Measurements from ENCODE around the gene TIAM2.

The TIAM2 gene

DNA sequence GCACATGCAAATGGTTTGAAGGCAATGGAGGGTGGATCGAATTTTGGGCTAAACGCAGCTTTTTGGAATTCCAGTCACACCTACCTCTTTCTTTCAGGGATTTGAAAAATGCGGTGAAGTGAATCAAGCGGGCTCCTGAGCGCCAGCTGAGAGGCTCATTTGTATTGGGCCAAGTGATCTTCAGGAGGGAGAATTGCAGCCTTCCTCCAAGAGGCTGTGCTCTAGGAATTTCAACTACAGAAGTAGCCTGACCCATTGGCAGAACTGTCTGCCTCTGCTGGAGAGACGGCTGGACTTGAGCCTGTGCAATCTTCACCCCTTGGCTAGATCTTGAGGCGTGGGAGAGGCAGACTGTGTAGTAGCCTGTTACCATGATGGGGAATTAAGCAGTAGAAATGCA, 5.7 kb upstream of the TIAM2 start:
- TF ChIP-seq, protein P1, sequence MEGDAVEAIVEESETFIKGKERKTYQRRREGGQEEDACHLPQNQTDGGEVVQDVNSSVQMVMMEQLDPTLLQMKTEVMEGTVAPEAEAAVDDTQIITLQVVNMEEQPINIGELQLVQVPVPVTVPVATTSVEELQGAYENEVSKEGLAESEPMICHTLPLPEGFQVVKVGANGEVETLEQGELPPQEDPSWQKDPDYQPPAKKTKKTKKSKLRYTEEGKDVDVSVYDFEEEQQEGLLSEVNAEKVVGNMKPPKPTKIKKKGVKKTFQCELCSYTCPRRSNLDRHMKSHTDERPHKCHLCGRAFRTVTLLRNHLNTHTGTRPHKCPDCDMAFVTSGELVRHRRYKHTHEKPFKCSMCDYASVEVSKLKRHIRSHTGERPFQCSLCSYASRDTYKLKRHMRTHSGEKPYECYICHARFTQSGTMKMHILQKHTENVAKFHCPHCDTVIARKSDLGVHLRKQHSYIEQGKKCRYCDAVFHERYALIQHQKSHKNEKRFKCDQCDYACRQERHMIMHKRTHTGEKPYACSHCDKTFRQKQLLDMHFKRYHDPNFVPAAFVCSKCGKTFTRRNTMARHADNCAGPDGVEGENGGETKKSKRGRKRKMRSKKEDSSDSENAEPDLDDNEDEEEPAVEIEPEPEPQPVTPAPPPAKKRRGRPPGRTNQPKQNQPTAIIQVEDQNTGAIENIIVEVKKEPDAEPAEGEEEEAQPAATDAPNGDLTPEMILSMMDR (IDR thresholded peaks at IDR 0.05; ENCODE audit: low read depth, low read length): no peak
- in situ Hi-C loops (cut with HindIII; ENCODE audit: low sequenced_read_pairs): no loop called here
- DNase-seq (ENCODE audit: low read depth, low spot score): no peak
- H3K4me3 ChIP-seq (ENCODE audit: low read depth, low read length): no peak overlapping the region

DNA sequence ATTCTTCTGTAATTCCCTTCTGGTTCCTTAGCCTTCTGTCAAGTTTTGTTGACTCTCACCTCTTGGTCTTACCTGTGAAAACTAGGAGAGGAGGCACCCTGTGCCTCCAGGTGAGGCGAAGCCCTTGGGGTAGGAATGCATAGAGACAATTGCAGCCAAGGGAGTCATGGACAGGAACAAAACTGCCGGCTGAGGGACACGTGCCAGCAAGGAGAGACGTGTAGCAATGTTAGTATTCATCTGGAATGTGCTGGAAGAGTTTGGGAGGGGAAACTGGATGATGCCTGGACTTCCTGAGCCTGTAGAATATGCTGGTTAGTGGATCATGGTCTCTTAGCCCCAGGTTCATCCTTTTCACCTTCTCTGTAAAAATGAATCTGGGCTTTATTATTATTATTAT, 3.9 kb upstream of the TIAM2 start:
- TF ChIP-seq, protein P1 (IDR thresholded peaks at IDR 0.05; ENCODE audit: low read depth, low read length): no peak
- DNase-seq (ENCODE audit: low read depth, low spot score): no peak
- in situ Hi-C loops (cut with HindIII; ENCODE audit: low sequenced_read_pairs): no loop called here
- no peak overlapping the region for H3K4me3 ChIP-seq (ENCODE audit: low read depth, low read length)

DNA sequence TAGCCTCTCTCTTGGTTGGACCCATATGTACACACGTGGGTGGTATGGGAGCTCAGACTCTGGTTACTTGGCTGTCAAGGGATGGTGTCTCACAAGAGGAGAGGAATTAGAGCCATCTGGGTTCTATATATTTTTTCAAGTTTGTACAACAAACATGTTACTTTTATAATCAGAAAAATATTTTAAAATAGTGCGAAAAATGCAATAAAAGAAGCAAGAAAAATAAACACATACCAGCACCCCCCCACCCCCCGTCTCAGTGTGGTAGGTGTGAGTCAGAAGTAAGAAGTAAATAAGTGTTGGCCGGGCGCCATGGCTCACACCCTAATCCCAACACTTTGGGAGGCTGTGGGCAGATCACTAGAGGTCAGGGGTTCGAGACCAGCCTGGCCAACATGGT, 2.1 kb upstream of the TIAM2 start:
- no peak overlapping the region for H3K4me3 ChIP-seq (ENCODE audit: low read depth, low read length)
- in situ Hi-C loops (cut with HindIII; ENCODE audit: low sequenced_read_pairs): no loop called here
- no peak for DNase-seq (ENCODE audit: low read depth, low spot score)
- TF ChIP-seq, protein P1 (IDR thresholded peaks at IDR 0.05; ENCODE audit: low read depth, low read length): no peak

DNA sequence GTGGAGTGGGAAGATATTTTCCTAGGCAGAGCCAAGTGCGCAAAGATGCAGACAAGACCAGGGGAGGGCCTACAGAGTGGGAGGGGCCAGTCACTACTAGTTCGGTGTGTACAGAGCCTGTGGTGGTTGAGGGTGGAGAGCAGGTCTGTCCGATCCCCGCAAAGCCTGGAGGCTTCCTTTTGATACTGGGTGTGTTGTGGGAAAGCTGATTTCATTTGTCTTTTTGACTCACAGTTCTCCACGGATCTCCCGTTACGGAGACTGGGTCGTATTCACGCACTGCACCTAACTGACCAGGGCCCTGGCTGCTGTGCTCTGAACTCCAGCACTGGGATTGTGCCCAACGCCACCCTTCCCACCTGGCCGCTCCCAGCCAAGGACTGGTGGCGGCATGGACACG, 1.4 kb upstream of the TIAM2 start:
- DNase-seq (ENCODE audit: low read depth, low spot score): no peak
- no peak overlapping the region for H3K4me3 ChIP-seq (ENCODE audit: low read depth, low read length)
- in situ Hi-C loops (cut with HindIII; ENCODE audit: low sequenced_read_pairs): no loop called here
- TF ChIP-seq, protein P1 (IDR thresholded peaks at IDR 0.05; ENCODE audit: low read depth, low read length): no peak

DNA sequence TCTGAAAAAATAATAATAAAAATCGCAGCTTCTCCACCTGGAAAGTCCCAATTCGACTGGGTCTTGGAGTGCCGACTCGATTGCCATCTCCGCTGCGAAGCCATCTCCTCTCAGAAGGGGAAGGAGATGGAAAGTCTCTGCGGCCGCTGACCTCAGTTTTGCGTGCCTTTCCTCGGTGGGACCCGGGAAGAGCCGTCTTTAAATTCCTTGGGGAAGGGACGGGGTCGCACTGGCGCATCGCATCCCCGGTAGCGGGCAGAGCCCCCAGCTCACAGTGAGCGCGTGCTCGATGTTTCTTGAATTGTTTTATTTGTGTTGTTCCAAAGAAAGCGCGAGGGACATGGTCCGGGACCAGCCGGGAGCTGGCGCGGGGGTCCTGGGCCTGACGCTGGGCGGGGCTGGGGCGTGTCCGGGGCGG, 270 bp upstream of the TIAM2 start:
- peak overlapping the region; percentile 69 for H3K4me3 ChIP-seq (ENCODE audit: low read depth, low read length)
- in situ Hi-C loops (cut with HindIII; ENCODE audit: low sequenced_read_pairs): no loop called here
- no peak for DNase-seq (ENCODE audit: low read depth, low spot score)
- TF ChIP-seq, protein P1 (IDR thresholded peaks at IDR 0.05; ENCODE audit: low read depth, low read length): no peak

DNA sequence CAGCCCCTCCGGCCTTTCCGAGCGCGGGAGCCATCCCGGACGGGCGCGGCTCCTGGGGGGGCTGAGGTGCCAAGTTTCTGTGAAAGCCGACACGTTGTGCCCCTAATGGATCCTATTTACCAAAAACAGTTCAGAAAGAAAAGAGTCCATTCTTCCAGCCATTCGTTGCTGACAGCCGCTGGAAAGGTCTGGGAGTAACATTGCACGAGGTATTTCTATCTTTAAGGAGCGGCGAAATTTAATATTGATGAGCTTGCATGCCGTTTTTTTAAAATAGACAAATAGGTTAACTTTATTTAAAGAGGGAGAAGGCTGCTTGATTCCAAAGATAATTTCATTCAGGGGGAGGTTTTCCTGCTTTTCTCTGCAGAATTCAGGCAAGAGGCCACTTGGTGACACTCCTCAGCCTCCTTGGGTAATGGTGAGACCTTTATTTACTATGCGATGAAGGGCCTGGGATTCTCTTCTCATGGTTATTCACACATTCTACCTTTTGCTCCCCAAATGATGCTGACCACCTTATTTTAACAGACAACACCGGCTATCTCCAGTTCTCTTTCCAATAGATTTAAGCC, 988 bp downstream of the TIAM2 start:
- H3K4me3 ChIP-seq (ENCODE audit: low read depth, low read length): peak overlapping the region; percentile 69
- in situ Hi-C loops (cut with HindIII; ENCODE audit: low sequenced_read_pairs): no loop called here
- TF ChIP-seq, protein P1 (IDR thresholded peaks at IDR 0.05; ENCODE audit: low read depth, low read length): peak; percentile 1
- DNase-seq (ENCODE audit: low read depth, low spot score): peak; percentile 21
